GM06990 (cell line): Measurements from ENCODE around the gene LPIN1.
"Not testable (repeated sequence)": the region's sequence is repeated elsewhere in the genome, so short reads cannot be mapped to it uniquely, and the experiment has no call there.

ENCODE experiments used
- DNase-seq: peaks from one replicate; pipeline ENCODE4 v3.0.0-alpha.2; 2011; ENCODE audit not compliant: insufficient read length; ENCODE audit errors: extremely low read depth
- H3K27me3 ChIP-seq: replicated peaks from 2 replicates; pipeline ENCODE4 v1.6.0; 2011; ENCODE audit warnings: low read length; ENCODE audit not compliant: control insufficient read depth, insufficient read depth
- H3K36me3 ChIP-seq: 2 replicates; pipeline ENCODE4 v1.5.1; 2011; ENCODE audit warnings: low read length; ENCODE audit not compliant: control insufficient read depth, insufficient read depth
- H3K4me3 ChIP-seq: replicated peaks from 2 replicates; pipeline ENCODE4 v1.5.1; 2011; ENCODE audit warnings: low read depth, mild to moderate bottlenecking, control low read depth, low read length
- TF ChIP-seq, protein P1 (sequence below): IDR thresholded peaks from 2 replicates; pipeline ENCODE4 v1.5.1; 2011; ENCODE audit warnings: low read length, control low read depth, mild to moderate bottlenecking, inconsistent platforms; ENCODE audit not compliant: insufficient read depth, poor library complexity, severe bottlenecking

The LPIN1 gene

GRCh38 chr2:11758647-11759046 lies 12.2 kb downstream of the LPIN1 start:
- no peak for DNase-seq
- H3K27me3 ChIP-seq, result no peaks in the 10 kb centered on the region
- TF ChIP-seq, protein P1, sequence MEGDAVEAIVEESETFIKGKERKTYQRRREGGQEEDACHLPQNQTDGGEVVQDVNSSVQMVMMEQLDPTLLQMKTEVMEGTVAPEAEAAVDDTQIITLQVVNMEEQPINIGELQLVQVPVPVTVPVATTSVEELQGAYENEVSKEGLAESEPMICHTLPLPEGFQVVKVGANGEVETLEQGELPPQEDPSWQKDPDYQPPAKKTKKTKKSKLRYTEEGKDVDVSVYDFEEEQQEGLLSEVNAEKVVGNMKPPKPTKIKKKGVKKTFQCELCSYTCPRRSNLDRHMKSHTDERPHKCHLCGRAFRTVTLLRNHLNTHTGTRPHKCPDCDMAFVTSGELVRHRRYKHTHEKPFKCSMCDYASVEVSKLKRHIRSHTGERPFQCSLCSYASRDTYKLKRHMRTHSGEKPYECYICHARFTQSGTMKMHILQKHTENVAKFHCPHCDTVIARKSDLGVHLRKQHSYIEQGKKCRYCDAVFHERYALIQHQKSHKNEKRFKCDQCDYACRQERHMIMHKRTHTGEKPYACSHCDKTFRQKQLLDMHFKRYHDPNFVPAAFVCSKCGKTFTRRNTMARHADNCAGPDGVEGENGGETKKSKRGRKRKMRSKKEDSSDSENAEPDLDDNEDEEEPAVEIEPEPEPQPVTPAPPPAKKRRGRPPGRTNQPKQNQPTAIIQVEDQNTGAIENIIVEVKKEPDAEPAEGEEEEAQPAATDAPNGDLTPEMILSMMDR, result no peak
- peaks cover 3% of the 10 kb centered on the region for H3K36me3 ChIP-seq
- no peak overlapping the region for H3K4me3 ChIP-seq

- DNase-seq, H3K36me3 ChIP-seq: not testable (repeated sequence)
These were observed 12.9 kb downstream of the LPIN1 start for GRCh38 chr2:11759182-11759975.

GRCh38 chr2:11761259-11761658 lies 14.8 kb downstream of the LPIN1 start:
- no peak for DNase-seq
- TF ChIP-seq, protein P1, result no peak
- H3K27me3 ChIP-seq, result no peaks in the 10 kb centered on the region
- H3K36me3 ChIP-seq, result peaks cover 5% of the 10 kb centered on the region
- H3K4me3 ChIP-seq, result no peak overlapping the region

More at GRCh38 chr2:11759182-11759975, 12.9 kb downstream of the LPIN1 start:
- H3K4me3 ChIP-seq, H3K27me3 ChIP-seq: not testable (repeated sequence)

- TF ChIP-seq, protein P1, result no peak
- H3K4me3 ChIP-seq, result no peak overlapping the region
- no peaks in the 10 kb centered on the region for H3K27me3 ChIP-seq
- DNase-seq, result no peak
- H3K36me3 ChIP-seq, result peaks cover 8% of the 10 kb centered on the region
These were observed 15.6 kb downstream of the LPIN1 start for GRCh38 chr2:11762031-11762430.

GRCh38 chr2:11762799-11763461 lies 16.5 kb downstream of the LPIN1 start:
- no peak overlapping the region for H3K4me3 ChIP-seq
- no peak for DNase-seq
- H3K36me3 ChIP-seq, result peaks cover 8% of the 10 kb centered on the region
- TF ChIP-seq, protein P1, result no peak
- no peaks in the 10 kb centered on the region for H3K27me3 ChIP-seq

GRCh38 chr2:11764359-11764758 lies 17.9 kb downstream of the LPIN1 start:
- Histone ChIP-seq H3K27me3 (no peaks in the 10 kb centered on the region), H3K4me3 (no peak overlapping the region), H3K36me3 (peaks cover 8% of the 10 kb centered on the region)
- no peak for DNase-seq
- TF ChIP-seq, protein P1, result no peak
